Measurements from ENCODE around the gene HILPDA.

Gene HILPDA

GRCh38 chr7:128455543-128456254 lies at the start of gene HILPDA:
HILPDA (plus strand) TSS chr7:128455878; CDS start chr7:128457269, 1,391 bp downstream.
- peak; percentile 86 for DNase-seq (ENCODE audit: low spot score)

- no peak for DNase-seq (ENCODE audit: low spot score)
Observed at GRCh38 chr7:128406314-128407232, 49.1 kb upstream of the HILPDA start.

- no peak for DNase-seq (ENCODE audit: low spot score)
Observed at GRCh38 chr7:128407233-128407589, 48.5 kb upstream of the HILPDA start.

GRCh38 chr7:128407751-128408708 lies 47.6 kb upstream of the HILPDA start:
- no peak for DNase-seq (ENCODE audit: low spot score)

GRCh38 chr7:128408709-128409595 lies 46.7 kb upstream of the HILPDA start:
- DNase-seq (ENCODE audit: low spot score): no peak

GRCh38 chr7:128409596-128410450 lies 45.9 kb upstream of the HILPDA start, which contains the start of gene IMPDH1:
IMPDH1 (minus strand) TSS chr7:128409982; CDS start chr7:128409901, 81 bp downstream.
- DNase-seq (ENCODE audit: low spot score): peak; percentile 75

GRCh38 chr7:128410451-128410753 lies 45.3 kb upstream of the HILPDA start:
- DNase-seq (ENCODE audit: low spot score): no peak

GRCh38 chr7:128415217-128415785 lies 40.4 kb upstream of the HILPDA start:
- no peak for DNase-seq (ENCODE audit: low spot score)

GRCh38 chr7:128417071-128417470 lies 38.6 kb upstream of the HILPDA start:
- no peak for DNase-seq (ENCODE audit: low spot score)

GRCh38 chr7:128419257-128419656 lies 36.4 kb upstream of the HILPDA start:
- no peak for DNase-seq (ENCODE audit: low spot score)

- no peak for DNase-seq (ENCODE audit: low spot score)
Observed at GRCh38 chr7:128420773-128421172, 34.9 kb upstream of the HILPDA start.

- DNase-seq (ENCODE audit: low spot score): no peak
Observed at GRCh38 chr7:128421384-128421783, 34.3 kb upstream of the HILPDA start.

GRCh38 chr7:128422037-128422436 lies 33.6 kb upstream of the HILPDA start:
- DNase-seq (ENCODE audit: low spot score): no peak

GRCh38 chr7:128422842-128423241 lies 32.8 kb upstream of the HILPDA start:
- DNase-seq (ENCODE audit: low spot score): no peak

- DNase-seq (ENCODE audit: low spot score): no peak
Observed at GRCh38 chr7:128424686-128425275, 30.9 kb upstream of the HILPDA start.

GRCh38 chr7:128425850-128426249 lies 29.8 kb upstream of the HILPDA start:
- peak; percentile 33 for DNase-seq (ENCODE audit: low spot score)

- DNase-seq (ENCODE audit: low spot score): peak; percentile 51
Observed at GRCh38 chr7:128427289-128427891, 28.3 kb upstream of the HILPDA start.

- no peak for DNase-seq (ENCODE audit: low spot score)
Observed at GRCh38 chr7:128430207-128430606, 25.5 kb upstream of the HILPDA start.

GRCh38 chr7:128431221-128431620 lies 24.5 kb upstream of the HILPDA start:
- DNase-seq (ENCODE audit: low spot score): no peak

Measured in SW480 (cell line).